ENCODE measurements around the gene SRP68.

DNA sequence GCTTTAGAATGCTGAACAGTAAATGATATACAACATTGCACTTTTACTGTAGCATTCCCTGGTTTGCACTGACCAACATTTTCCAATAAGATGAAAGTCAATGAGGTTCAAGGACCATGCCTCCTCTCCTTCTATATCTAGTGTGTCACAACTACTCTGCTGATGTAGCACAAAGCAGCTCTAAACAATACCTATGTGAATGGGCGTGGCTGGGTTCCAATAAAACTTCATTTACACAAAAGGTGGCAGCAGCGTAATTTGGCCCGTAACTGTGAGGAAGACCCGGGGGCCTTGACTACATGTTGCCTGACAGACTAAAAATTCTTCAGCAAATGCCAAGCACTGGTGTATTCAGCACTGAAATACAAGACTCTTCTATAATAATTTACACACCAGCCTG, 6.5 kb downstream of the SRP68 start:
- TF ChIP-seq, protein P1, sequence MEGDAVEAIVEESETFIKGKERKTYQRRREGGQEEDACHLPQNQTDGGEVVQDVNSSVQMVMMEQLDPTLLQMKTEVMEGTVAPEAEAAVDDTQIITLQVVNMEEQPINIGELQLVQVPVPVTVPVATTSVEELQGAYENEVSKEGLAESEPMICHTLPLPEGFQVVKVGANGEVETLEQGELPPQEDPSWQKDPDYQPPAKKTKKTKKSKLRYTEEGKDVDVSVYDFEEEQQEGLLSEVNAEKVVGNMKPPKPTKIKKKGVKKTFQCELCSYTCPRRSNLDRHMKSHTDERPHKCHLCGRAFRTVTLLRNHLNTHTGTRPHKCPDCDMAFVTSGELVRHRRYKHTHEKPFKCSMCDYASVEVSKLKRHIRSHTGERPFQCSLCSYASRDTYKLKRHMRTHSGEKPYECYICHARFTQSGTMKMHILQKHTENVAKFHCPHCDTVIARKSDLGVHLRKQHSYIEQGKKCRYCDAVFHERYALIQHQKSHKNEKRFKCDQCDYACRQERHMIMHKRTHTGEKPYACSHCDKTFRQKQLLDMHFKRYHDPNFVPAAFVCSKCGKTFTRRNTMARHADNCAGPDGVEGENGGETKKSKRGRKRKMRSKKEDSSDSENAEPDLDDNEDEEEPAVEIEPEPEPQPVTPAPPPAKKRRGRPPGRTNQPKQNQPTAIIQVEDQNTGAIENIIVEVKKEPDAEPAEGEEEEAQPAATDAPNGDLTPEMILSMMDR (conservative IDR thresholded peaks at IDR 0.05), result no peak
- no peak for TF ChIP-seq ZFX (IDR thresholded peaks at IDR 0.05)
